Stimulated activated CD4-positive, alpha-beta T cell treated with anti-CD3 and anti-CD28 coated beads, TNF-alpha, amount 100 ng/mL, for 24 hours (primary cell): ENCODE data around the gene THRAP3.
A peak's percentile ranks its signal among the peaks of the same experiment; 100 is the strongest.
"Not testable (repeated sequence)": the region's sequence is repeated elsewhere in the genome, so short reads cannot be mapped to it uniquely, and the experiment has no call there.

Source experiments
- DNase-seq, 3 experiments: peaks; one replicate each; pipeline ENCODE4 v3.0.0-alpha.2; 2020; ENCODE audit warnings: low read depth in 3 of 3

Gene THRAP3, protein sequence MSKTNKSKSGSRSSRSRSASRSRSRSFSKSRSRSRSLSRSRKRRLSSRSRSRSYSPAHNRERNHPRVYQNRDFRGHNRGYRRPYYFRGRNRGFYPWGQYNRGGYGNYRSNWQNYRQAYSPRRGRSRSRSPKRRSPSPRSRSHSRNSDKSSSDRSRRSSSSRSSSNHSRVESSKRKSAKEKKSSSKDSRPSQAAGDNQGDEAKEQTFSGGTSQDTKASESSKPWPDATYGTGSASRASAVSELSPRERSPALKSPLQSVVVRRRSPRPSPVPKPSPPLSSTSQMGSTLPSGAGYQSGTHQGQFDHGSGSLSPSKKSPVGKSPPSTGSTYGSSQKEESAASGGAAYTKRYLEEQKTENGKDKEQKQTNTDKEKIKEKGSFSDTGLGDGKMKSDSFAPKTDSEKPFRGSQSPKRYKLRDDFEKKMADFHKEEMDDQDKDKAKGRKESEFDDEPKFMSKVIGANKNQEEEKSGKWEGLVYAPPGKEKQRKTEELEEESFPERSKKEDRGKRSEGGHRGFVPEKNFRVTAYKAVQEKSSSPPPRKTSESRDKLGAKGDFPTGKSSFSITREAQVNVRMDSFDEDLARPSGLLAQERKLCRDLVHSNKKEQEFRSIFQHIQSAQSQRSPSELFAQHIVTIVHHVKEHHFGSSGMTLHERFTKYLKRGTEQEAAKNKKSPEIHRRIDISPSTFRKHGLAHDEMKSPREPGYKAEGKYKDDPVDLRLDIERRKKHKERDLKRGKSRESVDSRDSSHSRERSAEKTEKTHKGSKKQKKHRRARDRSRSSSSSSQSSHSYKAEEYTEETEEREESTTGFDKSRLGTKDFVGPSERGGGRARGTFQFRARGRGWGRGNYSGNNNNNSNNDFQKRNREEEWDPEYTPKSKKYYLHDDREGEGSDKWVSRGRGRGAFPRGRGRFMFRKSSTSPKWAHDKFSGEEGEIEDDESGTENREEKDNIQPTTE

DNA sequence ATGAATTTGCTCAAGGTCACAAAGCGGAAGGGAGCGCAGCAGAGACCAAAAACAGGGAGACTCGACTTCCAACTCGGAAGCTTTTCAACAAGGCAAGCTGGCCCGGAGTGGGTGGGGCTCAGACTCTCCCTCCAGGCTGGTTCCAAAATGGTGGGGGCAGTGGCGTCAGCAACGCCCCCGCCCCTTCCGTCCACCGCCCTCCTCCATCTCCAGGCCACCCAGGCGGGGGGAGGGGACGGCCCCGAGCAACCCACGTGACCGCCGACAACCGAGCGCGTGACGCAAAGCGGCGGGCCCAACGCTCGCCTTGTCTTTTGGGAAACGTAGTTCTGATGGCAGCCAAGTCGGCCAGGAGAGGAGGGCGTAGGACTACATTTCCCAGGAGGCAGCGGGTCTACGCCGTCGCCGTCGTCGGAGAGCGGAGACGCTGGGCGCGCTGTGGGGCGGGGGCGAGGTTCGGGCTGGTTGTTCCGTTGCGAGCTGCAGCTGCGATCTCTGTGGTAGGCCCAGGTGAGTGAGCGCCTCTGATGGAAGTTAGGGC lies at the start of gene THRAP3:
THRAP3 (plus strand) TSS at position 448 of the 541 bp plus-strand sequence. CDS start 58,121 bp downstream, outside the sequence.
- DNase-seq = peak; percentile 99 to 100 (median 99)

DNA sequence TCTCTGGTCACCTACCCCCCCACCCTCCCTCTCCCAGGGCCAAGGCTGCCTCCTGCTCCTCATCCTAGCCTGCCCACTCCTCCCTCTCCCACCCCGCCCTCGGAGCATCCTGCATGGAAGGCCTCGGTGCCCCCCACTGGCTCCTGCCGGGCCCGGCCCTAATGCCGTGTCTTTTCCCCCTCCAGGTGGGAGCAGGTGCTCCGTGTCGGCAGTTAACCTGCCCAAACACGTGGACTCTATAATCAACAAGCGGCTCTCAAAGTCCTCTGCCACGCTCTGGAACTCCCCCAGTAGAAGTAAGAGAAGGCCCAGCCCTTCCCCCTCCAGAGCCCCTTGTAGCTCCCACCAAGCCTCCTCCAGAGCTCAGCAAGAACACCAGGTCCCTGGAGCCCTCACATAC lies 49.5 kb upstream of the THRAP3 start:
- DNase-seq = no peak

DNA sequence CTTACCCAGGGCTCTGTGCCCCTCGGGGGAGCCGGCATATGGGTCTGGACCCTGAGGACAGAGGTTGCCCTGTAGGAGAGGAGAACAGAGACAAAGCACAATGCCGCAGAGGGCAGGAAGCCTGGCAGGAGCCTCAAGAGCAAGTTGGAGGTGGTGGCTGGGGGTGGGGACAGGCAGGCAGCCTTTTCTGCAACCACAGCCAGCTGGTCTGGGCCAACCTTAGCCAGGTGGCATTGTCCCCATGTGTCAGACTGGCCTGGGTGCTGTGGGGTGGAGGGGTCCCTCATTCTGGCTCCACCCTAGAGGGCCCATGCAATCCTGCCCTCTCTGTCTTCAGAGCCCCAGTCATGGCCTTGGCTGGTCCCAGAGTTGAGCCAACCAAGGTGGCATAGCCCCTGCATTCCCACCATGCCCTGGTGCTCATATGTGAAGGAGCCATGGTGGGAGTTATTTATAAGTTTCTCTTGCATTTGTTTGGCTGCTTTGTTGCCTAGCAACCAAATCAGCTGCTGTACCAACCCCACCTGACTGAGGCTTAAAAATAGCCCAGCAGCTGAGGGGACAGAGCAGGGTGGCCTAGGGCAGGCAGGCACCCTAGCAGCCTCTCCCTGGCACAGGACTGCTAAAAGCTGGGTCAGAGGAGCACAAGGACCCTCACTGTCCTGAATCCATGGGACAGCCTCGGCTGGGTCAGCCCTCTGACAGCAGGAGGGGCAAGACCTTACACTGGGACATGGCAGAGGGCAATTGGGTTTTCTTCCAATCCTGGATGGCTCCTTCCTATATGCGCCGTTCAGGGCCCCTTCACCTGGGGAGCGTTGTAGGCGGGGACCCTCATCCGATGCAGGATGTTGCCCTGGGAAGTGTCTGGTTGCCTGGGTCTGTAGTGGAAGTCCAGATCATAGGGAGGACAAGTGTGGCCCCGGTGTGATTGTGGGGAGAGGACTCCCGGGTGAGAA lies 48.8 kb upstream of the THRAP3 start:
- no peak for DNase-seq

DNA sequence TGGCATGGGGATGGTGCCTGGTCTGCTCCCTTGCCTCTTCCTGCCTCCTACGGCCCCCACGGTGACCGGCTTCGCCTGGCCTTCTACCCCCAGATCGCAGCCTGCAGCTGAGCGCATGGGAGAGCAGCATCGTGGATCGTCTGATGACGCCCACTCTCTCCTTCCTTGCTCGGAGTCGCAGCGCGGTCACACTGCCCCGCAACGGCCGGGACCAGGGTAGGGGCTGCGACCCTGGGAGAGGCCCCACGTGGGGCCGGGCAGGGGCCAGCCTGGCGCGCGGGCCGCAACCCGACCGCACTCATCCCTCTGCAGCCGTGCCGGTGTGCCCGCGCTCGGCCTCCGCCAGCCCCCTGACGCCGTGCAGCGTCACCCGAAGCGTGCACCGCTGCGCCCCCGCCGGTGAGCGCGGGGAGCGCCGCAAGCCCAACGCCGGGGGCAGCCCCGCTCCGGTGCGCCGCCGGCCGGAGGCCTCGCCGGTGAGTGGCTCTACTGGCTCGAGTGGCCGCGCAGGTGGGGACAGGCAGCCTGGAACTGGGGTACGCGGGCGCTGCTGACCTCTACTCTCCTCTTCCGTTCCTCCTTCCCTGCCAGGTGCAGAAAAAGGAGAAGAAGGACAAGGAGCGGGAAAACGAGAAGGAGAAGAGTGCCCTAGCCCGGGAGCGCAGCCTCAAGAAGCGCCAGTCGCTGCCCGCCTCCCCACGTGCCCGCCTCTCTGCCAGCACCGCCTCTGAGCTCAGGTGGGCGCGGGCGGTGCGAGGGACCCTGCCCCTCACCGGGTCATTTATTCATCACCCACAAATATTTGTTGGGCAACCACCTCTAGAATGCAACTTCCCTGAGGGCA lies 47.9 kb upstream of the THRAP3 start:
- no peak for DNase-seq

DNA sequence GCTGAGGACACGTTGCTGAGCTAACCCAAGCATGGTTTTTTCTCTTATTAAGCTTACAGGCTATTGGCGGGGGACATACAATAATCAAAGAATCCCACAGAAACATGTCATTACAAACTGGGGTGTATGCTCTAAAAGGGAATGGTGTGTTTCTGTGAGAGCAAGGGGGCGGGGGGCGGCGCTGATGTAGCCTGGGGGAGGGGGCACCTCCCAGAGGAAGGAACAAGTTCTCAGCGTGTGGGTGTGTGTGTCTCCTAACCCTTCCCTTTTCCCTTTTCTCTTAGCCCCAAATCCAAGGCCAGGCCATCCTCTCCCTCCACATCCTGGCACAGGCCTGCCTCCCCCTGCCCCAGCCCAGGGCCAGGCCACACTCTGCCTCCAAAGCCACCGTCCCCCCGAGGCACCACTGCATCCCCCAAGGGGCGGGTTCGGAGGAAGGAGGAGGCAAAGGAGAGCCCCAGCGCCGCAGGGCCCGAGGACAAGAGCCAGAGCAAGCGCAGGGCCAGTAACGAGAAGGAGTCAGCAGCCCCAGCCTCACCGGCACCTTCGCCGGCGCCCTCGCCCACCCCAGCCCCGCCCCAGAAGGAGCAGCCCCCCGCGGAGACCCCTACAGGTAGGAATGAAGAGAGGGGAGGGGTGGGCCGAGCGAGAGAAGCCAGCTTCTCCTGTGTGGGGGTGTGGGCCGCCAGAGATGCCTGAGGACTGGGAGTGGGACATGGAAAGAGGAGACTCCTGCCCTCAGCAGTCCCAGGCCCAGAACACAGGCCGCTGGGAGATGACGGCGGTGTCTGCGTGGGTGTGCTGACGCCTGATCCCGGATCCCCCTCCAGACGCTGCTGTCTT lies 46.4 kb upstream of the THRAP3 start:
- no peak for DNase-seq

DNA sequence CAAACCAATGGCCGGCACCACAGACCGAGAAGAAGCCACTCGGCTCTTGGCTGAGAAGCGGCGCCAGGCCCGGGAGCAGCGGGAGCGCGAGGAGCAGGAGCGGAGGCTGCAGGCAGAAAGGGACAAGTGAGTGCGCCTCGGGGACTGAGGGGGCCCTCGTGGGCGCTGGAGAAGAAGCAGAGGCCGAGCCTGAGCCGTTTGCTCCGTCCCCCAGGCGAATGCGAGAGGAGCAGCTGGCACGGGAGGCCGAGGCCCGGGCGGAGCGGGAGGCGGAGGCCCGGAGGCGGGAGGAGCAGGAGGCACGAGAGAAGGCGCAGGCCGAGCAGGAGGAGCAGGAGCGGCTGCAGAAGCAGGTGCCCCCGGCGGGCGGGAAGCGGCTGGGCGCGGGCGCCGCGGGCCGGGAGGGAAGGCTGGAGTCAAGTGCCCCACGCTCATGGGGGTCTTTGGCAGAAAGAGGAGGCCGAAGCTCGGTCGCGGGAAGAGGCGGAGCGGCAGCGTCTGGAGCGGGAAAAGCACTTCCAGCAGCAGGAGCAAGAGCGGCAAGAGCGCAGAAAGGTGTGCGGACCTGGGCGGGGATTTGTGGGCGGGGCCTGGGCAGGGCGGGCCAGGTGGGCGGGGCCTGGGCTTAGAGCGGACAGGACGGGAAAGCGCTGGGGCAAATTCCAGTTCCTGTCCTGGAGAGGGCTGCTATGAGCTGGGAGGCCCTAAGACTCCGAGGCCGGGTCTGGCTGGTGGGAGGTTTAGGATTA lies 45.6 kb upstream of the THRAP3 start:
- DNase-seq = no peak

DNA sequence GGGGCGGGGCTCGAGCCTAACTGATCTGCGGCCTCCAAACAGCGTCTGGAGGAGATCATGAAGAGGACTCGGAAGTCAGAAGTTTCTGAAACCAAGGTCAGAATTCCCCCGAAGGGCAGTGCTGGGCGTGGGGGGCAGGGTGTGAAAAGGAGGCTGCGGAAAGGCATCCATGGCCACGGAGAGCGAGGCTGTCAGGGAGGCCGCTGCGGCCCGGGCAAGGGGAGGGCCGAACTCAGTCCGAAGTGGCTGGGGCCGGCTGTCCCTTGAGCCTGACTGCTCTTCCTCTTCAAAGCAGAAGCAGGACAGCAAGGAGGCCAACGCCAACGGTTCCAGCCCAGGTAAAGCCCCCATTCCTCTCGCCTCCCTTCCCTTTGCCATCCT lies 45.0 kb upstream of the THRAP3 start:
- no peak for DNase-seq

DNA sequence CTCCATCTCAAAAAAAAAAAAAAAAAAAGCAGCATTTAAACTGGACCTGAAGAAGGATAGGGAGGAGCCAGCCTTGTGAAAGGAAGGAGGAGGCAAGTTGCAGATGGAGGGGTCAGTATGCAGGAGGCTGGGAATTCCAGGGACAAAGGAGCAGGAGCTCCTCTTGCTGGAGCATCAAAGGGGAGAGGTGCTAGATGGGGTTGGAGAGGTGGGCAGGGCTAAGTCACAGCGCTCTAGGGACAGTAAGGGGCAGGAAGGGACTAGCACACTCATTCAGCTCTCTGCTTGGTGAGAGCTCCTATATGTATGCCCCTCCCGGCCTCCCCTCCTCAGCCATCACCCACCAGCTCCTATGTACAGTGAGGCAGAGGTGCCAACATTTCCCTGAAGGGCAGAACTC lies 41.5 kb upstream of the THRAP3 start:
- DNase-seq = no peak

DNA sequence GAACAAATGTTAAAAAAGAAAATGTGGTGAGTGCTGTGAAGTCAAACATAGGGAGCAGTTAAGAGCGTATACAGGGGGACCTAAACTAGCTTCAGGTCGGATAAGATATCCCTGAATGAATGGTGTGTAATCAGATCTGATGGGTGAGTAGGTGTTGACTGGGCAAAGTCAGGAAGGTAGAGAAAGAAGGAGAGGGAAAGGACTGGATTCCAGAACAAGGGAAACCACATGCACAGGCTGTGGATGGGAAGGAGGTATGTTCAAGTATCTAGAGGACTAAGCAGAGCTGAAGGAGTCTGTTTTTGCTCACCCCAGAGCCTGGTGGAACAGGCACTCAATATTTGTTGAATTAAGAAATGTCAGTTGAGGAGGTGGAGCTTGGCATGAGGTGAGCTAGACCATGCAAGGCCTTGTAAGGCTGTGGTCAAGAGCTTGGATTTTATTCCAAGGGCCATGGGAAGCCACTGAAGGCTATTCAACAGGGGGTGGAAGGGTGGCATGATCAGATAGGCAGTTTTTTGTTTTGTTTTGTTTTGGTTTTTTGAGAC lies 40.9 kb upstream of the THRAP3 start:
- DNase-seq = no peak

DNA sequence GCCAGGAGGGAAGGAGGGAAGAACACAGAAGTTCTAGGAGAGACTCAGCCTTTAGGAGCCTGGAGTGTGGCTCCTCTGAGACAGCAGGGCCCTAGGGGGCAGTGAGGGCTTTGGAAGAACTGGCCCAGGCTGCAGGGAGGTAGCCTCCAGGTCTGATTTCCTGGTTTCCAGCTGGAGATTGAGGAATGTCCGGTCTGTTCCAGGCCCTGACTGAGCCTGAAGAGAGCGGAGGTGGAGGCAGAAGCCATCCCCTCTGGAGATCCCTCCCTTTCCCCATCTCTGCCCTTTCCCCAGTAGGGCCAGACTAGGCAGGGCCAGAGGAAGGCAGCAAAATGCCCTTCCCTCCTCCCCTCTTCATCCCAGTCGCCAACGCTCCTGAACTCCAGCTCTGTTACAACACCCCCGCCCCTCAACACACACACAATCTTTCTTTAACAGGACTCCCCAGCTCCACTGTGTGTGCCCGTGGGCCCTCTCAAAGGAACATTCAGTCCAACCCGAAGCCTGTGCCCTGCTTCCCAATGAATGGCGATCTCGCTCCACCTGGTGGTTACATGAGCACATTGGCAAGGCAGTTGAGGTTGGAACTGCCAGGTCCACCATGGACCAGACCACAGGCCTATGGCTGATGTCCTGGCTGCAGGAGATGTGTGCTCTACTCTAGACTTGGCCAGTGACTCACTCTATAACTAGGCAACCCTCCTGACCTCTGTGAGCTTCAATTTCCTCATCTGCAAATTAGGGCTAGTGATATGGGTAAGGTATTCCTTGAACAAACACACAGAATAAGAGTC lies 36.2 kb upstream of the THRAP3 start:
- peak; percentile 52 to 73 (median 64) for DNase-seq

DNA sequence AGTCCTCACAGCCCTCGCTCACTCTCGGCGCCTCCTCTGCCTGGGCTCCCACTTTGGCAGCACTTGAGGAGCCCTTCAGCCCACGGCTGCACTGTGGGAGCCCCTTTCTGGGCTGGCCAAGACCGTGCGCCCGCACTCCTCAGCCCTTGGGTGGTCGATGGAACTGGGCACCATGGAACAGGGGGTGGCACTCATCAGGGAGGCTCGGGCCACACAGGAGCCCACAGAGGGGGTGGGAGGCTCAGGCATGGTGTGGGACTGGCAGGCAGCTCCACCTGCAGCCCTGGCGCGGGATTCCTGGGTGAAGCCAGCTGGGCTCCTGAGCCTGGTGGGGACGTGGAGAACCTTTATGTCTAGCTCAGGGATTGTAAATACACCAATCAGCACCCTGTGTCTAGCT lies 27.4 kb upstream of the THRAP3 start:
- not testable (repeated sequence) for DNase-seq

DNA sequence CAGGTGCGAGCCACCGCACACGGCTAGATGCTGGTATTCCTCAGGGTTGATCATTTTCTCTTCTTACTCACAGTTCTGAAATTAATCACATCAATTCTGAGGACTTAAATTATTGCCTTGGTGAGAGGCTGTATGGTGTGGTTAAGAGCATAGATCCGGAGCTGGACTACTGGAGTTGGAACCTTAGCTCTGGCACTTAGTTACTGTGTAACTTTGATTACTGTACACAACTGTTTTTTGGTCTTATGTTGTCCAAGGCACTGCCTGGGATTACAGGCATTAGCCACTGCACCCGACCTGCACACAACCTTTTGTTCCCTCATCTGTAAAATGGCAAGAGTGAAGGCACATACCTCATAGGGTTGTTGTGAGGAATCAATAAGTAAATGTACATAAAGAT lies 25.6 kb upstream of the THRAP3 start:
- no peak for DNase-seq

DNA sequence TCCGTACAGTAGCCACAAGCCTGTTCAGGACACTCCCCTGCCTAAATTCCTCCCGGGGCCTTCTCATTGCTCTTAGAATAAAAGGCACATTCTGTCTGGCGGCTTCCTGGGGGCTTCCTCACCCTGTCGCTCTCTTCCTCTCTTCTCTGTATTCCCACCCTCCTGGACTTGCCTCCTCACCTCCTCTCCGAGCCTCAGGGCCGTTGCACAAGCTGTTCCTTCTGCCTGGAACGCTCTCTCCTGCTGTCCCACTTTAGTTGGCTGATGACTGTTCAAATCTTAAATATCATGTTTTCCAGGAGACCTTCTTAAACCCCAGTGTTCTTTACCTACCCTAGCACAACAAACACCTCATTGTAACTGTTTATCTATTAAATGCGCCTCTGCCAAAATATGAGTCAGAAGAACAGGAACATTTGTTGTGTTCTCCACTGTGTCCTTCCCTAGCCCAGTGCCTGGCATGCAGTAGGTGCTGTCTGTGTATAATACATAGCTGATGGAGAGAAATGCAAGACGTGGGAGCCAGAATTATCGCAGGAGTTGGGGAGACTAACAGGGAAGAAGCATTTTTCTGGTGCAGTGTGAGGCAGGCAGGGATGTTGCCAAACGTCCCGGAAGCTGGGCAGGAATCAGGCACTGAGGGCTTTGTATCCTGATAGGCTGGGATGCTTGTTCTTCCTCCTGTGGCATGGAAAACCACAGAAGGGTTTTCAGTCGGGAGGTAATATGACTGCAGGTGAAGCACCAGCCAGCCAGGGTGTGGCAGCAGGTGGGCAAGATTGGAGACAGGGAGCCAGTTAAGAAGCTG lies 24.1 kb upstream of the THRAP3 start:
- DNase-seq = no peak

DNA sequence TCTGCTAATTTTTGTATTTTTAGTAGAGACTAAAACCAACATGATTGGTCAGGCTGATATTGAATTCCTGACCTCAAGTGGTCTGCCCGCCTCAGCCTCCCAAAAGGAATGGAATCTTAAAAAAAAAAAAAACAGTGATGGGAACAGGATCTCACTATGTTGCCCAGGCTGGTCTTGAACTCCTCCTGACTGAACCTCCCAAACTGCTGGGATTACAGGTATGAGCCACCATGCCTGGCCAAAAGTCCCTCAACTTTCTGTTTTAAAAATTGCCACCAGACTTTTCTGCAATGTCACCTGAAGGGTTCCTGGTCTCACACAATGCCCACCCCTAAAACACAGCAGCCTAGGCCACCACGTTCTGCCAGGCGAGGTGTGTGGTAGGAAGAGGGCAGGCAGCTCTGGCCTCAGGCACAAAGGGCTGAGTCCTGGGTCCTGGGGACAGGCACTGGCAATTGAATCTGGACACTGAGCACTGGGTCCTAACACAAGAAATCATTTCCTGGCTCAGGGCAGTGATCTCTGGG lies 21.2 kb upstream of the THRAP3 start:
- DNase-seq = no peak

DNA sequence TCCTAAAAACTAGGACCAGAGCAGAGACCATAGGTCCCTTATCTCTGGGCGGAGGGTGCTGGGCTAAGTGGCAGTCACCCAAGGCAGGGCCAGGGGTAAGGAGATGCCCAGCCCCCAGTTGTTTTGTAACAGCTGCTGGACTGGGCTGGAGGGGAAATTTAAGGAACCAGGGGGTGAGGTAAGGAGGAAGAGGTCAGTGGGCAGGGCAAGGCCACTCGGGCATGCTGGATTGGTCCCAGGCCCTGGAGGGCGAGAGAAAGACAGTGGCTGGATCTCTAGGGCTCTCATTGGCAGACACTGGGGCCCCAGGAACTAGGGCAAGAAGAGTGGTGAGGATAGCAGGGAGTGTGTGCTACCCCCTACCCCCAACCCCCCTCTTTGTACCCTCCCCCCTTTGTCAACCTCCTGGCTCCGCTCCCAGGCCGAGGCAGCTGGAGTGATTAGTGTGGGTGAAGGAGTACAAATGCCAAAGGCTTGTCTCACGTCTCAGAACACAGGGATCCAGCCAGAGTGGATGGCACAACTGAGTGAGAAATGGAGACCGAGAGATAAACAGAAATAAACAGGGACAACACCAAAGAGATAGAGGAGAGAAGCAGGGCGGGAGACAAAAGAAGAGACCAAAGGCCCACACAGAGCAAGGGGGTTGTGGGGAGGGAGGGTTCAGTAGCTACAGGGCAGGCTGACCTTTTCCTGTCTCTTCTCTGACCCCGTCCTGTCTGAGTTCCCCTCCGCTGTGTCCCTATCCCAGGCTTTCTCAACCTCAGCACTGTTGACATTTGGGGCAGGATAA lies 20.5 kb upstream of the THRAP3 start:
- no peak for DNase-seq
